GM12891 (cell line): ENCODE results near the gene APLN.

Experiments used
- PAX5 ChIP-seq: IDR thresholded peaks from 2 replicates; pipeline ENCODE4 v1.6.1; 2011; ENCODE audit warnings: low read length, moderate library complexity, mild to moderate bottlenecking; ENCODE audit not compliant: insufficient read depth, severe bottlenecking
- POLR2A ChIP-seq: IDR thresholded peaks from 2 replicates; pipeline ENCODE4 v1.6.1; 2011; ENCODE audit warnings: low read depth, low read length, control low read depth
- POLR2AphosphoS5 ChIP-seq: IDR thresholded peaks from 2 replicates; pipeline ENCODE4 v1.6.1; 2011; ENCODE audit warnings: low read depth, low read length, control low read depth
- POU2F2 ChIP-seq: IDR thresholded peaks from 2 replicates; pipeline ENCODE4 v1.6.1; 2011; ENCODE audit warnings: low read depth, mild to moderate bottlenecking, control low read depth, low read length, moderate library complexity
- SPI1 ChIP-seq: IDR thresholded peaks from 2 replicates; pipeline ENCODE4 v1.6.1; 2011; ENCODE audit warnings: low read depth, low read length, control low read depth
- TAF1 ChIP-seq: IDR thresholded peaks from 2 replicates; pipeline ENCODE4 v1.6.1; 2011; ENCODE audit warnings: low read depth, low read length, control low read depth

DNA sequence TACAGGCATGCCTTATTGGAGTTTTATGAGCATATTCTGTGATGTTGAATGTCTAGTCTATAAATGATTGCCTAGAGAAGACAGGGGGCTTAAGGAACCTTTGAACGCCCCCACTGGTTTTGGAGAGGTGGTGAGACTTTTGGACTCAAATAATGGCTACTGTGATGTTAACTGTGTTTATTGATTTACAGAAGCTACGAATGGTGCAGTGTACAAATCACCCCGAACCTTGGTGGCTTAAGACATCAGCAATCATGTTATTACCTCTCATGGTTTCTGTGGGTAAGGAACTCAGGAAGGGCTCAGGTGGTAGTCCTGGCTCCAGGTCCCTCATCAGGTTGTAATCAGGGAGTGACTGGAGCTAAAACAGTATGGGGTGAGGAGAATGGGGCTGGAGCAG is 33.3 kb upstream of the APLN start:
- TF ChIP-seq POLR2A (no peak), POLR2AphosphoS5 (no peak), SPI1 (no peak), TAF1 (no peak), PAX5 (no peak), POU2F2 (no peak)
